HEK293T (cell line): Measurements from ENCODE around the gene MTMR6.

Experiments
- ARNT ChIP-seq: fragments of 450-650 bp; IDR thresholded peaks from 2 replicates; pipeline ENCODE4 v1.6.1; 2017; ENCODE audit warnings: mild to moderate bottlenecking
- FOXK2 ChIP-seq: fragments of 450-650 bp; IDR thresholded peaks from 2 replicates; pipeline ENCODE4 v1.6.1; 2016; ENCODE audit warnings: mild to moderate bottlenecking
- ZNF384 ChIP-seq: fragments of 450-650 bp; IDR thresholded peaks from 2 replicates; pipeline ENCODE4 v1.6.1; 2016

- no peak for TF ChIP-seq ARNT
- no peak for TF ChIP-seq FOXK2
- no peak for TF ChIP-seq ZNF384
These were observed 850 bp downstream of the MTMR6 start for GRCh38 chr13:25286308-25286968.
